ENCODE data around the gene DDT.
"Not testable (repeated sequence)": the region's sequence is repeated elsewhere in the genome, so short reads cannot be mapped to it uniquely, and the experiment has no call there.

GRCh38 chr22:23966568-23966967 lies 7.7 kb downstream of the DDT start, which contains the start of gene DDTL:
- TF ChIP-seq, protein P1, sequence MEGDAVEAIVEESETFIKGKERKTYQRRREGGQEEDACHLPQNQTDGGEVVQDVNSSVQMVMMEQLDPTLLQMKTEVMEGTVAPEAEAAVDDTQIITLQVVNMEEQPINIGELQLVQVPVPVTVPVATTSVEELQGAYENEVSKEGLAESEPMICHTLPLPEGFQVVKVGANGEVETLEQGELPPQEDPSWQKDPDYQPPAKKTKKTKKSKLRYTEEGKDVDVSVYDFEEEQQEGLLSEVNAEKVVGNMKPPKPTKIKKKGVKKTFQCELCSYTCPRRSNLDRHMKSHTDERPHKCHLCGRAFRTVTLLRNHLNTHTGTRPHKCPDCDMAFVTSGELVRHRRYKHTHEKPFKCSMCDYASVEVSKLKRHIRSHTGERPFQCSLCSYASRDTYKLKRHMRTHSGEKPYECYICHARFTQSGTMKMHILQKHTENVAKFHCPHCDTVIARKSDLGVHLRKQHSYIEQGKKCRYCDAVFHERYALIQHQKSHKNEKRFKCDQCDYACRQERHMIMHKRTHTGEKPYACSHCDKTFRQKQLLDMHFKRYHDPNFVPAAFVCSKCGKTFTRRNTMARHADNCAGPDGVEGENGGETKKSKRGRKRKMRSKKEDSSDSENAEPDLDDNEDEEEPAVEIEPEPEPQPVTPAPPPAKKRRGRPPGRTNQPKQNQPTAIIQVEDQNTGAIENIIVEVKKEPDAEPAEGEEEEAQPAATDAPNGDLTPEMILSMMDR (IDR thresholded peaks at IDR 0.05), result not testable (repeated sequence)
- not testable (repeated sequence) for TF ChIP-seq POLR2A, EP300 (IDR thresholded peaks at IDR 0.05)

Measured in tibial nerve (tissue), 4 donors.